HG02623 (cell line): Measurements from ENCODE around the gene MECP2.

Source experiments
- ATAC-seq: cut with Tn5 transposase; IDR thresholded peaks from one replicate; pipeline ENCODE4 v1.9.1; 2021; ENCODE audit warnings: moderate library complexity; ENCODE audit not compliant: unreplicated experiment

Gene MECP2

DNA sequence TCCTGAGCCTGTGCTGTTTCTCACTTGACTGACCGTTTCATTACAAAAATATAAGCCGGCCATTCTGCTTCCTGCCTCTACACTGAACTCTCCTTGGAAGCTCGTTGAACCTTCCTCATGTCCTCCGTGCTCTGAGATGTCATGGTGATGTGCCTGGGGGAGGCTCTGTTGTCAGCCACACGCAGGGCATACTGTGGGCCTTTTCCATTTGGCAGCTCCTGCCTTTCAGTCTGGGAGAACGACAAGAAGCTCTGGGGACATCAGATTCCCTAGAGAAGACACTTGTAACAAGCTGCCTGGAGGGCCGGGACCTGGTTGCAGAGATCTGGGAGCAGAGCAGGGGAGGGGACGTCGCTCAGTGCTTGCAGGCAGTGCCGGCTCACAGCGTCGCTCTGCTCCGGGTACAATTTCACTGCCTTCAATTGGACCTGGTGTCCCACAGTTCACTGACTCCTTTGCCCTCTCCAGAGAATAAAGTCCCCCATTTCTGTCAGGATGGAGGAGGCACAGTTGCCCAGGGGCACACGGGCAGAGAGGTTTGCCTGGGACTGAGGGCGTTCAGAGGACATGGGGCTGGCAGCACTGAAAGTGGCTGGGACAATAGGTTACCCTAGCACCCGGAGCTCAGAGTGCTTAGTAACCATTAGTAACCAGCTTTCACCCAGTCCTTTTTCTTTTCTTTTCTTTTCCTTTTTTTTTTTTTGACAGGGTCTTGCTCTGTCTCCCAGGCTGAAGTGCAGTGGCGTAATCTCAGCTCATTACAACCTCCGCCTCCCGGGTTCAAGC lies 19.1 kb upstream of the MECP2 start:
- ATAC-seq, result no peak

DNA sequence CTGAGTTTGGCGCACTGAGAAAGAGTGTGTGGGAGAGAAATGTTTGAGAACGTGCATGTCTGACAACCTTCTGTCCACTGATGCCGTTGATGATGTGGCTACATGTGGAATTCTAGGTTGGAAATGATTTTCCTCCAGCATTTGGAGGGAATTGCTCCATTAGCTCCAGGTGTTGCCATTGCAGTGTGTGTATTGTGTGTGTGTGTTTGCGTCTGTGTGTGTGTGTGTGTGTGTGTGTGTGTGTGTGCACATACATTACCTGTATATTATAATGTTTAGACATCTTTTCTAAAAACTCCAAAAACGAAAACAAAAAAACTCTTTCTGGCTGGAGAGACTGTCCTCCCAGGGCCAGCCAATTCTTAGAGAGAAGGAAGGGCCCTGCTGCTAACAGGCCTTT lies 18.2 kb upstream of the MECP2 start:
- ATAC-seq, result no peak

DNA sequence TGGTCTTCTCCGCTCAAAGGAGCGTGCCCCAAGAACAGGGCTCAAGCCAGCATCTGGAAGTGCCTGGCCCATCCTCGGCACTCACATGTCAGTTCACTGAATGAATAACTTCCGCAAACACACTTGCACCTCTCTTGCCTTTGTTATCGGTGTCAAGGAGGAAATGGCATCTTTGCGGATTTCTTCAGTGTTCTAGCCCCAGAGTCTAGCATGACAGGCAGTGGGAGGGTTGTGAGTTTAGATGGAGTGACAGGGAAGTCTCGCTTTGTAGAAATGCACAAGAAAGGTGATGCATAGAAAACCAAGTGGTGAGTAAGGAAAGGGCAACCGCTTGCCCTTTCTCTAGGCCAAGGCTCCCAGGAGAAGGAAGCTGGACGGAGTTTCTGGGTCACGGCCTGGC lies 17.6 kb upstream of the MECP2 start:
- ATAC-seq, result no peak

DNA sequence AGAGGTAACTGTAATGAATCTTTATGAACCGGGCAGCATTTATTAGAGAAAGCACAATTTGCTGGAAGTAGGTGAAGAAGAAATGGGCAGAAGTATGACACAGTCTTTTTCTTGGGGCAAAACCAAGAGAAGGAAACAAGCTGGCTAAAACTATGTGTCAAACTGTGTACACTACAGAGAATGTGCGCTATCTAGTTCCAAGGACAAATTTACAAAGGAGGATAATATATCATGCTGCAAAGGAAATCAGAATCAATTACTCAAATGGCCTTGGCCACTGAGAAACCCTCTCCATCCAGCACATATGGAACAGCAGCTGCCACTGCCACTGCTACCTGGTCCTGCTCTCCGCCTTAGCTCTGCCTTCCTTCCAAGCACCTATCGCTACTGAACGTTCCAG lies 17.1 kb upstream of the MECP2 start:
- ATAC-seq, result no peak

DNA sequence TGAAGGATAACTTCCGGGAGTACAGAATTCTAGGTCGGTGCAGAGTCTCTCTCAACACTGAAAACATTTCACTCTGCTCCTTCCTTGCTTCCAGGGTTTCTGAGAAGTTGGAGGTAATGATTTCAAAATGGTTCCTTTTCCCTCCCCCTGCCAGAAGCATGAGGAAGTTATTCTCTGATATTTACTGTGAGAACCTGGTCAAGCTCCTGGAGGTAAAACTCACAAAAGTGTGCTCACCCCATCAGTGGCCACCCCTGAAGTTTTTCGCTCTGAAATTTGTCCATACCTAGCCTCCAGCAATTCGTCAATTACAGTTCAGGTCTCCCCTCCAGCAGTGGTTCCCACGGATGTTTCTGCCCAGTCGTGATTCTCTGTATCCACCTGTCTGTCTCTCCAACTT lies 16.2 kb upstream of the MECP2 start:
- ATAC-seq, result no peak

DNA sequence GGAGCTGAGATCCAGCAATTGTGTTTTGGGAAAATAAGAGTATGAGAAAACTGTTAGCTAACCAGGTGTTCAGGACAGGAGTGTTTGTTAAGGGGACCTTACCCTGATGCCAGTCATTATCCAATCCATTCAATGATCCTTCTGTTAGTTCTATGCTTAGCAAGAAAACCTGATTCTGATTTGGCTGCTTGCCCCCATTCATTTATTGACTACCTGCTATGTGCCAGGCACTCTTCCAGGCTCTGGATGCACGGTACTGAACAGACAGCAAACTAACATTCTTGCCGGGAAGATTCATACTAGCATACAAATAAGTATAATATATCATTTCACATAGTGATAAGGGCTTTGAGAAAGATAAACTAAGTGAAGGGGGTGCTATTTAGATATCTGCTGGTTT lies 1.0 kb upstream of the MECP2 start:
- ATAC-seq, result no peak

DNA sequence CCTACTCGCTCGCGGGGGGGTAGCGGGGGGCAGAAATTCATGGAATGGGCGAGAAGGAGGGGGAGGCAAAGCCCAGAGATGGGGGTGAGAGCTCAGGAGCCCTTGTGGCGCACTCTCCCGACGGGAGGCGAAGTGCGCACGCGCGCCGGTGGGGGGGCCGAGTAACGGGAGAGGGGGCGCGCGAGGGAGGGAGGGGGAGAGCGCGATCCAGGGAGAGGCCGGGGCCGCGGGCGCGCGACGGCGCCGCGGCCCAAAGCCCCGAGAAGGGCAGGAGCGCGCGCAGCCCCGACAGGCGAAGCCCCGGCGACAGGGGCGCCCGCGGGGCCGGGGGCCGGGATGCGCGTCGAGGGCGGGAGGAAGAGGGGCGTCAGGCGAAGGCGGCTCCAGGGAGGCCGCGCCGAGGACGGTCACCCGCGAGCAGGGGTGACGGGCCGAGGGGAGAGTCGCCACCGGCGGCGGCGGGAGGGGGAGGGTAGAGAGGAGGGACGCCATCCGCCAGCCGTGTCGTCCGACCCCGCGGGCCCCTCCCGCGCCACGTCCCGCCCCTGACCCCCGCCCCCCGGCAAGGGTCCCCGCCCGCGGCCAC lies 421 bp downstream of the MECP2 start:
- ATAC-seq, result peak; percentile 31

DNA sequence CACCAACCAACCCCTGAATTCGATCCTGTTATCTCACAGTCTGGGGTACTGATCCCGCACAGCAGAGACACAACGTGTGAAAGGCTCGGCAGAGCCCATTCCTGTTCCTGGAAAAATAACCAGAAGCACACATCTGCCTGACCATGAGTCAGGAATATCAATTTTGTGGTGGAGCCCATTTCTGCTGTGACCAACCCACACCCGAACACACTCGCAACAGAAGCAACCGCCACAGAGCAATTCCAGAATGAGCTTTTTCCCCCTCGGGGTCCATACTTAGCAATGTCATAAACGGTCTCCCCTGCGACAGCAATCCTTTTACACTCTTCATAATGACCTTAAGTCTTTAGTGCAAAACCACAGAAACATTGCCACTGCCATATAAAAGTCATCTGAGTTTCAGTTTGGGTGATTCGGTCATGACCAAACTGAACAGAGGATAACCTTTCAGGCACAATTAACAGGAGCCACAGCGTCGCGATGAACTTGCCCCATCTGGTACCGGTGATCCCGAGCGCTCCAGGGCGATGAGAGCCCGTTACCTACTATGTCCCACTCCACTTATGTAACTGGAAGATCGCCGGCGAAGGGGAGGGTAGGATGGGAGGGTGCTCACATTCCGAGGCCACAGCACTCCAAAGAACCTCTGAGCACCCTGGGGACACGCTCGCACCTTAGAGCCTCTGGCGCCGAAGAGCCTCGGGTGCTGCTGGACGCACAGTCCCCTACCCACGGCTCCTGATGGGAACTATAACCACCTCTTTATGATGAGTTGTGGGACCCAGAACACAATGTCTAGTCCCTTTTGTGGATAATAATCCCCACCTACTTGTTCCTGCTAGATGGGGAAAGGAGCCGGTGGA lies 1.1 kb downstream of the MECP2 start:
- ATAC-seq, result no peak

DNA sequence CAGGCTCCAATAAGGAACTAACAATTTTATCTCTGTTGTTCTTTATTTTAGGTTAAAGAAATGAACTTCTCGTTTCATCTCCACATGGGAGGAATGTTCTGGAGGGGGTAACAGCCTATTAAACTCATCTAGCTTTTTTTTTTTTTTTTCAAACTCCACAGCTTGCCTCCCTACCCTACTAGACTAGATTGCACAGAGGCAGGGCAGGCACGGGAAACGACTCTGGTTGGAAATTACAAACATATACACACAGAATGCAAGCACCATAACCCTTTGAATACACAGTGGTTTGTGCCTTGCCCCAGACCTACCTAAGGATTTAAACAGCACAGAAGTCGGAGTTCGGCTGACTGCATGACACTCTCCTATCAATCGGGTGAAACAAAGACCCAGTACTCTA lies 2.7 kb downstream of the MECP2 start:
- no peak for ATAC-seq

DNA sequence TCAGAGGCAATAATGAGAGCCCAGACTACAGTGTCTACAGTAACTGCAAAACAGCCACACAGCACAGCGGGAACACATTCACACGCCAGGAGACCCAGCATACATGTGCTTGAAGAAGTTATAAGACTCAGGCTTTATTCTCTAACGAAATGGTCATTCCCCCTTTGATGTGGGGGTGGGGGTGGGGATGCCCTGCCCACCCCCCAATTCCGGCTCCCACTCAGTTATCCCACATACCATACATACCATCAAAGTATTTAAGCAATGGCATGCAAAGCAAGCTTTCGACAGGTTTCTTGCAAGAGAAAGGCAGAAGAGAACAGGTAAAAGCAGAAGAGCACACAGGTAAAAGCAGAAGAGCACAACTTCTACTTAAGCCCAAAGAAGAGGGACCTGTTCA lies 3.6 kb downstream of the MECP2 start:
- no peak for ATAC-seq

DNA sequence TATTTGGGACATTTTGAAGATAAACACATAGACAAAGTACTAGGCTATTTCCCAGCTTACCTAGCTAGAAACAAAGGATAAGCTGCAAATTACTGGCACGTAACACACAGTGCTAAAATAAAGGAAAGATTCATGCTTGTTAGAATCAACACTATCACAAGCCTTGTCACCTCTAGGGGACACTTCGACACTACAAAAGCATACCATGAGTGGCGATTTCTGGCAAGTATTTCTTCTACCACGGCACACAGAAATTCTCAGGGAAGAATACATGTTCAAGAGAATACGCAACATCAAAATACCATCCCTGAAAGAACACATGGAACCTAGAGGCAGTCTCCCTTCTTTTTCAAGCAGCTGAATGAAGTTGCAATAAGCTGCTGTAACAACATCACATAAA lies 5.1 kb downstream of the MECP2 start:
- no peak for ATAC-seq

DNA sequence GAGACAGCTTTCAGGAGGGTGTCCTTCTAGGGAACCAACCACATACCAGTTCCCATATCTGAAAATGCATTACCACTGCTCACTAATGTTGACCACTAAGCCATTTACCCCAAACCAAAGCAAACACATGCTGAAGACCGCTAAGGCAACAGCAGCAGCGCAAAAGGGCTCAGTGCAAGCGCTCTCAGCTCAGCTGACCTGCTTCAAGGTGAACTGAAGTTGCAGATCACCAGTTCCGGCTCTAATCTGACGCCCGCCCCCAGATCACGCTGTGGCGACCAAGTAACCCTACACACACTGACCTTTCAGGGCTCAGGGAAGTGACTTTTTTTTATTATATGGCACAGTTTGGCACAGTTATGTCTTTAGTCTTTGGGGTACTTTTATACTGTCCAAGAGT lies 5.8 kb downstream of the MECP2 start:
- ATAC-seq, result no peak

DNA sequence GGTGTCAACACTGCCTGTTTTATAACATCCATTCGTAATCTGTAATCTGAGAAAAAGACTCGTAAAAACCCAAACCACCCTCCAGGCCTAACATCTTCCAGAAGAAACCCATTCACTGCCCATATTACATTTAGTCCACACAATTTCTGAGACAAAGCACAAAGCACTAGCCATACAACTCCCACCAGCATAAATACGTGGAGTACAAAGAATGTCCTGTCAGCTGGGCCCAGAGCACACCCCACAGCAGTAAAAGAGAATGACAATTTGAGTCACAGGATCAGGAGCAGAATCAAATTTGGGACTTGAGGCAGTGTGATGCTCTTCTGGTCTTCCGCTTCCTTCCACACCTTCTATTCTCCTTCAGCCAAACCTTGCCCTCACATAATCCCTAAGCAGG lies 6.8 kb downstream of the MECP2 start:
- no peak for ATAC-seq

DNA sequence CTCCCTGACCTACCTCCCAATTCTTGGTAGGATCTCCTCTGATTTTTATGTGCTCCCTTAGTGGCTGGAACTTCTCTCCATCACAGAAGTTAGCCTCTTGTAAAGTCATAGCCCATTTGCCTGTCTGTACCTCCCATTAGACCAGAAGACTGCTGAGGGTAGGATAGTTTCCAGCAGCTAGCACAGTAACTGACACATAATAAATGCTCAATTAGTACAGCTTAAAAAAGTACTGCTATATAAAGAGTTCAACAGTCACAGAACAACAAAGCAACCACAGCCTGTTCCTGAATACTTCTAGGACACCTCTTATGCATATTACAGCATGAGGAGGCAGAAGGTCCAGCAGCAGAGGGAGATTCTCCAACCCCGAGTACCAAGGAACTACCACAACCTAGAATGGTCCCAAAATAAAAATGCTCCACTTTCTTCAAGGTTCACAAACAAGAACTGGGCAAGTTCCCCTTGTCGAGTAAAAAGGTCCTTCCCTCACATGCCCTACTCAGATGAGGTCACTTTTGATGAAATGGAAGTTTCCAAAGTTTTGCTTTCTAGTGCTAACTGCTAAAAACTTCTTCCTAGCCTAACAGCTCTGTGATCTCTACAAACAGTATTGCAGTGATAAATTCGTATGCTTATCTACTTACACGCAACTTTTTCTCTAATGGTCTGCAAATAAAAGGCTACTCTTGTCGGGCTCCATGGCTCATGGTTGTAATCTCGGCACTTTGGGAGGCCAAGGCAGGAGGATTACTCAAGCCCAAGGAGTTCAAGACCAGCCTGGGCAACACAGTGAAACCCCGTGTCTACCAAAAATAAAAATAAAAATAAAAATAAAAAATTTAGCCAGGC lies 12.8 kb downstream of the MECP2 start:
- ATAC-seq, result no peak

DNA sequence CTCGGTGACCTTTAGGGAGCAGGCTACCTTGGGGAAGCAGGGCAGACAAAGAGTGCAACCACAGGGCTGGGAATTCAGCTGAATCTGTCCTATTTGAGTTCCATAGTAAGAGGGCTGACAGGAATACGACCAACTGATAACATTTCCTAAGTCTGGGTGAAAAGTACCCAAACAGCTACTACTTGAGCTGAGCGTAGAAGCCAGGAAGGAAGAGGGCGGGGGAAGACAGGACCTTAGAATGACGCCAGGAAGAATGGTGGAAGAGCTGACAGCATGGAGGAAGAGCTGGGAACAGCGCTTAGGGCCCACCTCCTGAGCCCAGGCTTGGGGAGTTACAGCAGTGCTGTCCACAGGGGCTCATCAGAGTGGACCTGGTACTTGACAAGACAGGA lies 14.4 kb downstream of the MECP2 start:
- ATAC-seq, result no peak

DNA sequence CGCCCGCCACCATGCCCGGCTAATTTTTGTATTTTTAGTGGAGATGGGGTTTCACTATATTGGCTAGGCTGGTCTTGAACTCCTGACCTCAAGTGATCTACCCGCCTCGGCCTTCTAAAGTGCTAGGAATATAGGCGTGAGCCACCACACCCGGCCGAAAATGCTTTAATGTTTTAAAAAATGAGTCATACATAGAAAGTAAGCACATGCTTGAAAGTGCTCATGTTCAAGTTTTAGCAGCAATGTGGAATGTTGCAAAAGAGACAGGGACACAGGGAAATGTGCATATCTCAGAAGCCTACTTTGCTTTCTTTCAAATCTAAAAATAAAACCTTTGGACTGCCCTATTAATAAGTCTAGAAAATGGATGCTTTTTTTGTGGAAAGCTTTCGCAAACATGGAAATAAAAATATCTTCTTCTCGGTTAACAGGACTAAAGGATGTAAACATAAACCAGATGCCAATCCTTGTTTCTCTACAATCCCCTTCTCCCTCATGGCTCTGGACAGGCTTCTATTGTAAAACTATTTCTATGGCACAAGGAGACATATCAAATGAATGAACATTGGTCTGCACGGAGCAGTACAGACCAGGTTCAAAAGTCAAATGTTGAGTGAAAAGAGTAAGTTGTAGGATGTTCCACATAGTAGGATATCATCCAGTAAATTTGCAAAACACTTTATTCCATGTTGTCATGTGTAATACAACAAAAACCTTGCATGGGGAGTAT lies 15.0 kb downstream of the MECP2 start:
- no peak for ATAC-seq

DNA sequence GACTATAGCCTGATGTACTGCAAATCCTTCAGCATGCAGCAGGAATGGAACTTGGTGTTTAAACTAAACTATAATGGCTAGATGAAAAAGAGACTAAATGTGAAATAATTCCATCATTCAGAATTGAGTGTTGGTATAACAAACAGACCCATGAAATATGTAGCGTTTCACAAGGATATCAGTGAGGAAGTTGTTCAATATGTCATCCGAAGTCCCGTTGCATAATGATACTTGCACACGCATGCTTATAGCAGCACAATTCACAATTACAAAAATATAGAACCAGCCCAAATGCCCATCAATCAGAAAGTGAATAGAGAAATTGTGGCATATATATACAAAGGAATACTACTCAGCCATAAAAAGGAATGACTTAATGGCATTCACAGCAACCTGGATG lies 20.4 kb downstream of the MECP2 start:
- no peak for ATAC-seq

DNA sequence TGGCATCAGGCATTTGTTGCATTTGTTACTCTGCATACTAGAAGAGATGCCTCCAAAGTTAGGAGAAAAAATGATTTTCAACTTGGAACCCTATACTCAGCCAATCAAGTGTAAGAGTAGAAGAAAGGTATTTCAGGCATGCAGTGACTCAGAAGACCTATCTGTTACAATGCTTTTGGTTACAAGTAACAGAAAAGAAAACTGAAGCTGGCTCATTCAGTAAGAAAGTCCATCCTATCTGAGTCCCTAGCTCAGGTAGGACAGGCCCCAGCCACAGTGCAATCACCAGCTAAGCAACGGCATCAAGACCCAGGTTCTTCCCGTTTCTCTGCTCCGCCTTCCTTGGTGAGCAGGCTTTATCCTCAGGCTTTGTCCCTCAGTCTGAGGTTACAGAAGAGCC lies 23.3 kb downstream of the MECP2 start:
- ATAC-seq, result no peak

DNA sequence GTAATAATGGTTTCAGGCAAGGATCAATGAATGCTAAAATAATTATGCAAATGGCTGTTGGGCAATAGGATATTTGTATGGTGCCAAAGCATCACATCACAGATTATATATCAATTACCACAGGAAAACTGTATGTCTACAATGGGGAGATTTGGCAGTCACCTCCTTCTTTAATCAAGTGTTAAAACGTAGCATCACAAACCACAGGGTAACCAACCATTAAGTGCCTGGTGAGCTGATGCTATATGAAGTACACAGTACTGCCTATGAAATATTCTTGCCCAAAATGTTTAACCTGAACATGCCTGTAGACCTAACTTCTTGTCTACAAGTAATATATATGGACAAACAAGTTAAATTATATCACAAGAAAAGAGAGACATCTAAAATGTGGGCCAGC lies 25.3 kb downstream of the MECP2 start:
- ATAC-seq, result no peak

DNA sequence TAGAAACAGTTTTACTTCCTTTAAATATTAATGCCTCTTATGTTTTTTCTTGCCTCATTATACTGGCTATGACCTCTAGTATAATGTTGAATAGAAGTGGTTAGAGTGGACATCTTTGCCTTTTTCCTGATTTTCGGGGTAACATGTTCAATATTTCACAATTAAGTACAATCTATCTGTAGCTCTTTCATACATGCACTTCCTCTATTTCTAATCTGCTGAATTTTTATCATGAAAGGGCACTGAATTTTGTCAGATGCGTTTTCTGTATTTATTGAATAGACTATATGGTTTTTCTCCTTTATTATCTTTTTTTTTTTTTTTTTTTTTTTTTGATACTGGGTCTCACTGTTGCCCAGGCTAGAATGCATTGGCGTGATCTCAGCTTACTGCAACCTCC lies 29.0 kb downstream of the MECP2 start:
- no peak for ATAC-seq
